NCI-H2196 treated with DMSO at 0.1 percent for 48 hours (cell line): ENCODE results near the gene DIAPH2.
"Not testable (repeated sequence)": the region's sequence is repeated elsewhere in the genome, so short reads cannot be mapped to it uniquely, and the experiment has no call there.

Experiments used
- DNase-seq: peaks from one replicate; lab custom pipeline; 2025; ENCODE audit not compliant: unreplicated experiment; lab: John Stamatoyannopoulos, UW

The DIAPH2 gene

DNA sequence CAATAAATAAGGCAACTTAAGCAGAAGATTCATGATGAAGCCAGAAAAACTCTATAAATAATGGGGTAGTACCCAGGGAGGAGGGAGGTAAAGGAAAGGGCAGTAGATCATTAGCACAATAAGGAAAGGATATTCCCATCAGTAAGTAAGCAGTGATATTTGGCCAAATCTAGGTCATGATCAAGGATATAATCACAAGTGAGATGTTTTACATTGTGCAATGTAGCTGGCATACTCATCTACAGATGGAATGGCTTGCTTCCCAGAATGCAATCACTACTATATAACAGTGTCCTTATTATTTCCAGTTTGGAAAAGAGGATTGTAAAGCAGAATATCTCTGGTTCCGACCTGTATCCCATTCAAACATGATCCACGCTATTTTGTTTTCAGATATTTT, 682.5 kb downstream of the DIAPH2 start:
- no peak for DNase-seq

DNA sequence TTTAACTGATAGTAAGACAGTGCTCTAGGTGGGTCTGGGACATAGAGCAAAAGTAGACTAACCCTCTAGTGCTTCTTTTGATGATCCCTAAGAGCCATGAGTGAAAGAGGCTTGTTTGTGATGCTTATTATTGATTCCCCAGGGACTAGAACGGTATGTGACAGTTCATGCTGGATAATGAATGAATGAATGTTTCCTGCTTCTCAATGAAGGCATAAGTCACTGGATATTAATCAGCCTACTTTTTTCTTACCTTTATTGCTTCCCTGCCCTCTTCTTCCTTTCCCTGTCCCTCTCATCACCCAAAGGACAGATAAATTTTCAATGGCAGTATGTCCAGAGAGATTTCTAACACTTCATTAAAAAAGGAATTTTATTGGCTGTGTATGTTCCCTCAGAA, 685.3 kb downstream of the DIAPH2 start:
- no peak for DNase-seq

DNA sequence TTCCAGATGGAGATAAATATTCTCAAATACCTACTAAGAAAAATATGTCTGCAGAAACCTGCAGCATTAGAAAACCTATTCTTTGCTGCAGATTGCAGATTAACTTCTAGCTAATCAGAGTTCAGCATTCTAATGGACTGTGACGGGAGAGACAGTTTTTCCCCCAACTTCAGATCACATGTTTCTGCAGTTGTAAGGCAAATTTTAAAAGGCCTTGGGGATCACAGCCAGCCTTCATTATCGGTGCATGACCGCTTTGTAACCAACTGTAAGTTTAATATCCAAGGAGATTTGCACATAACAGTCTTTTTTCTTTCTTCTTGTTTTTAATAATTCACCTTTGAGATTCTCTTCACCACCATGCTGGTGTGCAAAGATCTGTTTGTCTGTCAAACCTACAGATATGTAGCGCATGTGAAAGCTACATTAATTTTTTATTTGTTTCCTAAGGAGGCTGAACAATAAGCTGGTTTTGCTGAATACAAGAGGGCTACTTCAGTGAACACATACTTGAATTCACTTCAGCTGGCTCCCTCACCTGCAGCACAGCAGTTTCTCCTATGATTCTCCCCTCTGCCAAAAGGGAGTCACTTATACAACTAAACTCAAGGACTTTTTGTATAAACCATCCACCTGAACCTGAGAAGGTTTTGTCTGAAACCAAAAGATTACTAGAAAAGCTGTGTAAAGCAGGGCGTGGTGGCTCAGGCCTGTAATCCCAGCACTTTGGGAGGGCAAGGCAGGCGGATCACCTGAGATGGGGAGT, 687.5 kb downstream of the DIAPH2 start:
- DNase-seq = no peak

DNA sequence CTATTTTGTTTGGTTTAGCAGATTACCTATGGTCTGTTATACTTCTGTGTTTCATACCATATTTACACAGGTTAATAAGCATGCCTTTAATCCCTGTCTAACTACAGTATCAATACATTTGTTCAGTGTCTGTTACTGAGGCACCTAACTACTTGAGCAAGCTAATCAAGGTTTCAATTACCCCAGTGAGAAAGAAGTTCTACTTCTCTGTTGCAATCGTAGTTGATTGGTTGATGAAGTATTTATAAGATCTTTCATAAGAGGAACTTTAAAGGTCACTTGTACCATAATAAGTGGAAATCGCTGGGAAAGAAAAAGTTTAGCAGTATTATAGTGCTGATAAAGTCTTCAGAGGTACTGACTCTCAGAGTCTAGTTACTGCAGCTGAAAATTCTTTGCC, 689.6 kb downstream of the DIAPH2 start:
- no peak for DNase-seq

DNA sequence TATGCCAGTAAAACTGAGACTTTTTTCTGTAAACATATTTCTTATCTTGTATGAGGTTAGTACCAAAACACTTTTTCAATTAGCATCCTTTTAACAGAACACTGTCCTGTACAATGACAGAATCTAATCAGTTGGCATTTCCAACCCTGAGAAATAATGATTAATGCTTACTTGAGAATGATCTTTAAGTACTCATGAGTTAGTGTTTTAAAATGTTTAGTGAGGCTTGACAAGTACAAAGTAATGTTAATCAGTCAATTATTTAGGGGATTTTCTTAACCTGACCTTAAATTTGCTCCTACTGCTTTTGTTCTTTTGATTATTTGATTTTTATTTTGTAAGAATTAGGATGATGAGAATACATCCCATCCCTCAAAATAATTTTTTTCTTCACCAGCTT, 695.6 kb downstream of the DIAPH2 start:
- no peak for DNase-seq

DNA sequence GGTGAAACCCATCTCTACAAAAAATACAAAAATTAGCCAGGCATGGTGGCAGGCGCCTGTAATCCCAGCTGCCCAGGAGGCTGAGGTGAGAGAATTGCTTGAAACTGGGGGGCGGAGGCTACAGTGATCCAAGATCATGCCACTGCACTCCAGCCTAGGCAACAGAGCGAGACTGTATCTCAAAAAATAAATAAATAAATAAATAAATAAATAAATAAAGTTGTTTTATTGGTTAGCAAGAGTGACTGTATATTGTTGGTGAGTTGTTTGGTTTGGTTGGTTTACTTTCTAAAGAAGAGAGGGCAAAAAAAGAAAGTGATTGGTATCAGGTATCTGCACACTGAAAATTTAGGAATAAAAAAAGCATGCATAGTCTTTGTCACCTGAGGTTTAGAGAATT, 700.0 kb downstream of the DIAPH2 start:
- DNase-seq = no peak

DNA sequence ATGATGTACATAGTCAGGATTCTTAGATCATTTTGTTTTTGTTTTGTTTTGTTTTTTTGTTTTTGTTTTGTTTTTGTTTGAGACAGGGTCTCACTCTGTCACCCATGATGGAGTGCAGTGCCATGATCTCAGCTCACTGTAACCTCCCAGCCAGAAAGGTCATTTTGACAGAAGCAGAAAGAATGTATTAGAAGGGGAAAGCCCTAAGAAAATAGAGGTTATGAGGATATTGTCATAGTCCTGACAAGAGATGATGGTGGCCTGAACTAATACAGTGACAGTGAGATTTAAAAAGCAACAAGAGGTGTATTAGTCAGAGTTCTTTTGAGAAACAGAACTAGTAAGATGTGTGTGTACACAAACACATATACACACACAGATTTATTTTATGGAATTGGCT, 702.4 kb downstream of the DIAPH2 start:
- no peak for DNase-seq

DNA sequence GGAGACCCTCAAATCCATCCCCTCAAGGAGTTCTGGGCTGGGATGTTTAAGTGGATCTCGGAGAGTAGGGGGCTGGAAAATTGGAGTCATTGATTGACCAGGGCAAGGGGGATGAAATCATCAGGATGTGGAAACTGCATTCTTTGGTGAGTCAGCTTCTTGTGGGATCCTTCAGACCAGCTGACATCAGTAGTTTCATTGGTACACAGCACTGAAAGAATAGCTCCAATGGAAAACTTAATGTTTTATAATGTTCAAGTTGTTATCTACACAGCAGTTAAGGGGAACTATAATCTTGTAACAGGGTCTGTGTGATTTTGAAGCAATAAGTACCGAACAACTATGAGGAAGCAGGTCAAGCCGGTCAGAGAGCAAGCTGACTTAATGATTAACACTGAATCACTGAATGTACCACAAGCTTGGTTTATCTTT, 705.1 kb downstream of the DIAPH2 start:
- DNase-seq = no peak

DNA sequence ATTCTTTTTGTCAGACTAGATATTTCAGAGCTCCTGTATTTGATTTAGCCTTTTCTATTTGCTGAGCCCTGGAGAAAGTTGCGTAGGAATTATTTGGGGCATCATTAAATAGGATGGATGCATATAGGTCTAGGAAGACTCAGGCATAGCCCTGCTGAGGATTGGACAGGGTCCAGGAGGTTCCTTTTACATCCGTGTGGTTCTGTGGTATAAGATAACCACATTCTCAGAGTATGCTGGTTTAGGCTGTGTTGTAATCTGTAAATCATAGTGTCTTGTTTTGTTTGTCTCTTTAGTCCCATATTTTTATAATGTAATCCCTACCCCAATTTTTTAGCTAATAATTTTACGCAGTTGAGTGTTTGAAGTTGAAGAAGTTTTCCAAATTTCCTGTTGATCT, 712.7 kb downstream of the DIAPH2 start:
- no peak for DNase-seq

DNA sequence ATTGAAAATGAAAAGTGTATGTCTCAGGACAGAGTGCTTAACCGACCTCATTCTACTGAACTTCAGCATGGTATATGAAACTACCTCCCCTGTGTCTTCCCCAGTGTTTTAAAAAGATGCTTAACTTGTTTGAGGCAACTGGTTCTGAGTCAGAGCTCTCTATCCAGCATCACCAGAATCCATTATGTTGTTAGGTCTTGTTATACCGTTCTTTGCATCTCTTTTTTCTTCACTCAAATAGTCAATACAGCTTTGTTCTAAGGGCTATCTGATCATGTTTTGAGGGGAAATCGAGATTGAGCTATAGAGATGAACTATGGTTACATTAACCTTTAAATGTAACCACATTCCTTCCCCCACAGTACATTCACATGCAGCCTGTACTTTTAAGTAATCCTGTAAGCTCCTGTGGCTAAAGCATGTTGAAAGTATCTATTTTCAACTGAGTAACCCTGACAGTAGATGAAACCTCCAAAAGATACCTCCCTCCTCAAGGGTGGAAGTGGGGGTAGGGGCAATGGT, 713.4 kb downstream of the DIAPH2 start:
- DNase-seq = no peak

DNA sequence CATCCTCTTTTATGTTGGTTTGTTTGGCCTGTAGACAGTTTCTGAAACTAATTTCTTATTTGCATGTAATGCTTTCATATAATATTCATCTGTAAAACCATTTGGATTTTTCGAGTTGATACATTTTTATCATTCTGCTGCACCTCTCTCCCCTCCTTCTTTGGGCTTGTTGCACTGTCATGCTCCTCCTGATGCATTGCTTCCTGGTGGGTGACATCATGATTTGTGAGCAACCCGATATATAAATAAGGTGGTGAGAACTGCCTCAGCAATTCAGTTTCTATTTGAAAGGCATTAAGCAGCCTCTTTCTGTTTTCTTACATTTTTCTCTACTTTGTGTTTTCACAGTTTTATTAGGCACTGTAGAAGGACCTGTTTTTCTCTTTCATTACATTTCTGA, 714.8 kb downstream of the DIAPH2 start:
- DNase-seq = no peak

DNA sequence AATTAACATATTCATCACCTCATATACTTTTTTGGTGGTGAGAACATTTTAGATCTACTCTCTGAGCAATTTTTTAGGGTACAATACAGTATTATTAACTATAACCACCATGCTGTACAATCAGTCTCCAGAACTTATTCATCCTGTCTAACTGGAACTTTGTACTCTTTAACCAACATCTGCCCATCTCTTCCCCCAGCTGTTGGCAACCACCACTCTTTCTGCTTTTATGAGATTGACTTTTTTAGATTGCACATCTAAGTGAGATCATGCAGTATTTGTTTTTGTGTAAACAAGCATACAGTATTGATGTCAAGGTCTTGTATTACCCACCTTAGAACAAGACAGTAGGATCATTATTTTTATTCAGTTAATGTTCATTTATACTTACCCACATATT, 715.9 kb downstream of the DIAPH2 start:
- no peak for DNase-seq

DNA sequence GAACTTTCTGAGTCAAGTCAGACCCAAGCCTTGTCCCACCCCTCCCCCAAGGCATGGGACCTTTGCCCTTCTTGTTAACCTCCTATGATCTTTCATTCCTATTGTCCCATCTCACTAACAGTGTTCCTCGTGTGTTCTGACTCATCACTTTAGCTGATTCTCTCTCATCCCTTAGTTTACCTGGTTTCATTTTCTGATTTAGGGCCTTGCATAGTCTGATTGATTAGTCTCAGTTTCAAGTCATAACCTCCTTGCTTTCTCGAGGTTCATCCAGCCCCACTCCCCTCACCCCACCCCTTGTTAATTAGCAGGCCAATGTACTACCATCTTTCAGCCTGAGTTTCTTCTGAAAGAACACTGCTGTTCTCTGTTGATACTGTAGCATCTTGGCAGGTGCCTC, 716.5 kb downstream of the DIAPH2 start:
- DNase-seq = no peak

DNA sequence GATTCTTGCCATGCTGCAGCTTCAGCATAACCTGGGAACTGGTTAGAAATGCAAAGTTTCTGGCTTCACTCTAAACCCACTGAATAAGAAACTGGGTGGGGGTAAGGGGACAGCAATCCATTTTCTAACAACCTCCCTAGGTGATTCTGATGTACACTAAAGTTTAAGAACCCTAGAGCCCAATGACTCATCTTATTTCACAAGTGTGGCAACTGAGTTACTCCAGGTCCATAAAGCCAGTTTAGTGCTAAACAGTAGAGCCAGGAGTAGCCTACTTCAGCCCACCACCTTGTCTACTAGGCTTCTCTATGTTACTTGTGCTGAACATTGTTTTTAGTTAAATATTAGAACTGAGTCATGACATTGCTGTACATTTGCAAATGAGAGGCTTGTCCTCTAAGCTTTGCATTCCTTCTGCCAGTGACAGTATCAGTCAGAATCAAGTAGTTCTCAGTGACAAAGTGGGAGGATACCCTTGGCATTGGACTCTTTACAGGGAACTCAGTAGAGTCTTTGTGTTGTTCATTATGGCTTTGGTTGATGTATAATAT, 717.0 kb downstream of the DIAPH2 start:
- DNase-seq = no peak

DNA sequence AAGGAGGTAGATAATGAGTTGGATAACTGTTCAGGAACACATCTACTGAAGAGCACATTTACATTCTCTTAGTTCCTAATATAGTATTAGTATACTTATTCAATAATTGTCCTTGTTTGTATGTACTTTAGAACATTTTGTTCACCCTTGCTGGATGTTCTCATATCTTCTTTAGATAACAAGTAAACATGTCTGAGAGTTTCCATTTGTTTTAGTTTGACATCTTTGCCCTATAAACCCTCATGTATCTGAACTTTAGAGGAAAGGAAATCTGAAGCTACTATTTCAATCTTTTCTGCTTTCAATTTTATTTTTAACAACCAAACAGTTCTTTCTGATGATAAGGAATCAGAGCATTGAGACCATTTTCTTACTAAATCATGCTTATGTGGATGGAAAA, 717.7 kb downstream of the DIAPH2 start:
- no peak for DNase-seq

DNA sequence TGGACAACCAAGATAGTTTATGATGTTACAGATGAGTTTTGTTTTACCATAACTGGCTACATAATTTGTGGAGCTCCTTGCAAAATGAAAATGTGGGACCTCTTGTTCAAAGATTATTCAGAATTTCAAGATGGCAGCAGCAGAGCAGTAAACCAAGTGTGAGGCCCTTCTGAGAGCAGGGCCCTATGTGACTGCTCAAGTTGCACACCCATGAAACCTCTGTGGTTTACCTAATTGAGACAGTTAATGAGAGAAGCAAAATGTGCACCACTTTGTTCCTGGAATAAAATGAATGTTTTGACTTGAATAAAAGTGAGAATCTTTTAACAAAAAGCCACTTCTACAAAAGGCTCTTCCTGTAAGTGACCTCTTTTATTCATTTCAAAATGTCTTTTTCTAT, 718.3 kb downstream of the DIAPH2 start:
- DNase-seq = no peak

DNA sequence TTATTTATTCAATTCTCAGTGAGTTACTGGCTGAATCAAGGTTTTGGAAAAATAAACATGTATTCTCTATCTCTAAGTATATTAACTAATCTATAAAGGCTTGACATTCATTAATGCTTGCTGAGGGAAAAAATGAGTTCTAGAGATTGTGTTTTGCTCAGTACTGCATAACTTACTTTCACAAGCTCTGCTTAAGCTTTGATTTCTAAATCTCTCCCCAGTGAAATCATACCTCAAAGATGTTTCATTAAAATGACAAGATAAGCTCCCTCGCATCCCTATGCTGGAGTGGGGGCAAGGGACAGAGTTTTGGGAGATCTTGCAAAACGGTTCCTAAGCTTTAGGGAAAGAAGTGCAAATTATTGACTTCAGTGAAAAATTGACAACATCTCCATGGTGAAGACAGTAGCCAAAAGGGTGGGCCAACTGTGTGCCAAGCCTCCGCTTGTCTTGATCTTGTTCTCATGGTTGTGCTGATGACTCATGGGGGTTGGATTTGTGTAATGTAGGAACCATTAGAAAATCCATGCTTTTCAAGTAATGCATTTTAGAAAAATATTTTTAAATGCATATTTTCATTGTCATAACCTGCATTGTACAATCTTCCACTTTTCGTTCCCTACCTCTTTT, 720.5 kb downstream of the DIAPH2 start:
- DNase-seq = no peak

DNA sequence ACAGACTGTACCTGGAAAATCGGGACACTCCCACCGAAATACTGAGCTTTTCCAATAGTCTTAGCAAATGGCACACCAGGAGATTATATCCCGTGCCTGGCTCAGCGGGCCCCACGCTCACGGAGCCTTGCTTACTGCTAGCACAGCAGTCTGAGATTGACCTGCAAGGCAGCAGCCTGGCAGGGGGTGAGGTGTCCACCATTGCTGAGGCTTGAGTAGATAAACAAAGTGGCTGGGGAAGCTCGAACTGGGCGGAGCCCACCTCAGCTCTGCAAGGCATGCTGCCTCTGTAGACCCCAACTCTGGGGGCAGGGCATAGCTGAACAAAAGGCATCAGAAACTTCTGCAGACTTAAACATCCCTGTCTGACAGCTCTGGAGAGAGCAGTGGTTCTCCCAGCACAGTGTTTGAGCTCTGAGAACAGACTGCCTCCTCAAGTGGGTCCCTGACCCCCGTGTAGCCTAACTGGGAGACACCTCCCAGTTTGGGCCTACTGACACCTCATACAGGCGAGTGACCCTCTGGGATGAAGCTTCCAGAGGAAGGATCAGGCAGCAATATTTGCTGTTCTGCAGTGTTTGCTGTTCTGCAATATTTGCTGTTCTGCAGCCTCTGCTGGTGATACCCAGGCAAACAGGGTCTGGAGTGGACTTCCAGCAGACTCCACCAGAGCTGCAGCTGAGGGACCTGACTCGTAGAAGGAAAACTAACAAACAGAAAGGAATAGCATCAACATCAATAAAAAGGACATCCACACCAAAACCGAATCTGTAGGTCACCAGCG, 725.2 kb downstream of the DIAPH2 start:
- DNase-seq = not testable (repeated sequence)

DNA sequence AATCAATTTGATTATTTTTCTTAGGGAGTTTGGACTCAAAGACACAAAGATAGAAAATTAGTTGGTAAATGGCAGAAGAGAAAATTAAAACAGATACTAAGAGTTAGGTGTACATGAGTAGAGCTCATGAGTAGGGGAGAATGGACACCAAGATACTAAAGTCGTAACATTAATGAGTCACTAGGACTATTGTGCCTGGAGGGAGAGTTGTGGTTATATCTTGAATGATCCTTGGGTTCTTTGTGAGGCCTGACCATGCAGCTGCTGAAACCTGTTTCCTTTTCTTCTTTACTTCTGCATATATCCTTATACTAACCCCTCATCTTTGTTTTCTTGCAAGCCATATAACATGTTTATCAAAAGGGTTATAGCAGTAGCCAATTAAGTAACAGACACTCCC, 731.8 kb downstream of the DIAPH2 start:
- DNase-seq = no peak

DNA sequence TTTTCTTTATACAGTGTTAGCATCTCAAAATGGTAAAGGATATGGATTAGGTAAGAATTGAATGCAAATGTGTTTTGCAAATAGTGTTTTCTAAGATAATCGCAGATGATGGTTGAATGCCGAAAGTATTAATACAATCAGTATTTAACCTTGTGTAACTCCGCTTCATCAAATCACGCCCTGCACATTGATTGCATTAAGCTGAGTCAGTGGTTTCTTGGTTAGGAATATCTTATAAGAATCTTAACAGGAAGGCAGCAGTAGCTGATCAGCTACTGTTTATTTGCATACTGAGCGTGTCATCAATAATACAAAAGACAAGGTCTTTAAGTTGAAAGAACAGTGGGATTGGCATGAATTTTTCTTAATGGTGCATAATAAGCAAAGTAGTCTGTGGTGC, 744.5 kb downstream of the DIAPH2 start:
- DNase-seq = no peak

DNA sequence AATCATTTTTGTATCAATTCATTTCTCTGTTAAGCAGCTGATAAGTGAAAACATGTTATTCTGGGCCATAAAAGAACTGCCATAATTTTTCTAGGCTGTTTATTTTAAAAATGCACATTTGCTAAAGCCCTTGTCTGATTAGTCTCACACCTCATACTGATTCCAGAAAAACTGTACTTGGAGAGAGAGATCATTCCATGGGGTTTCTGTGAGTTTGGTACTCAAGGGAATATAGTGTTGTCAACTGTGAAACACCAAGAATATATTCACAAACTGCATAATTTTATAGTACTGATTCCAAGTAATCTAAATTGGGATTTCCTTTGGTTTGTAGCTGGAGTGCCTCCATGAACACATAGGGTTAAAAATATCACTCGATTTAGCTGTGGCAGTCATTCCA, 746.6 kb downstream of the DIAPH2 start:
- no peak for DNase-seq
